ENCODE measurements around the gene CABP4. TPM values are rescaled to one million over a fixed set of nuclear protein-coding genes. Genes with fewer than 3 reads are reported as not detected.

The CABP4 gene
- total RNA-seq, 1 experiment from 2014 or later, result not detected

GRCh38 chr11:67500484-67500821 is 45.3 kb downstream of the CABP4 start:
- ATAC-seq (no peak), DNase-seq (ENCODE audit: low spot score) (no peak)
- Mint-ChIP-seq H3K9me3 (no peaks in the 10 kb centered on the region), H3K4me3 (no peak overlapping the region), H3K27ac (no peak overlapping the region), H3K36me3 (no peaks in the 10 kb centered on the region), H3K4me1 (peaks cover 5% of the 10 kb centered on the region), H3K27me3 (ENCODE audit: low read depth) (peaks cover 12% of the 10 kb centered on the region)
- ChIA-PET POLR2A (no interaction called here), CTCF (no interaction called here)
- TF ChIP-seq NR2C2 (CRISPR knock-in tag; IDR thresholded peaks at IDR 0.05) (no peak), IRF2 (CRISPR knock-in tag; IDR thresholded peaks at IDR 0.05; ENCODE audit: borderline replicate concordance, low read depth) (no peak), ZNF416 (CRISPR knock-in tag; IDR thresholded peaks at IDR 0.05) (no peak), ZNF121 (CRISPR knock-in tag; IDR thresholded peaks at IDR 0.05) (no peak)

GRCh38 chr11:67500831-67501715 is 45.9 kb downstream of the CABP4 start:
- ATAC-seq (no peak), DNase-seq (ENCODE audit: low spot score) (no peak)
- Mint-ChIP-seq H3K4me3 (no peak overlapping the region), H3K27me3 (ENCODE audit: low read depth) (peaks cover 12% of the 10 kb centered on the region), H3K27ac (no peak overlapping the region), H3K4me1 (peaks cover 9% of the 10 kb centered on the region), H3K9me3 (no peaks in the 10 kb centered on the region), H3K36me3 (no peaks in the 10 kb centered on the region)
- CTCF ChIA-PET, result no interaction called here
- TF ChIP-seq ATF6 (CRISPR knock-in tag; IDR thresholded peaks at IDR 0.05) (no peak), ARID4B (CRISPR knock-in tag; IDR thresholded peaks at IDR 0.05; ENCODE audit: borderline replicate concordance) (no peak), ZSCAN18 (CRISPR knock-in tag; IDR thresholded peaks at IDR 0.05) (no peak), TEAD1 (CRISPR knock-in tag; IDR thresholded peaks at IDR 0.05) (no peak), CTCF (IDR thresholded peaks at IDR 0.05) (no peak), ATF1 (CRISPR knock-in tag; IDR thresholded peaks at IDR 0.05) (no peak), CREM (CRISPR knock-in tag; IDR thresholded peaks at IDR 0.05) (no peak), HMGXB4 (CRISPR knock-in tag; IDR thresholded peaks at IDR 0.05) (no peak), ZNF219 (CRISPR knock-in tag; IDR thresholded peaks at IDR 0.05; ENCODE audit: borderline replicate concordance) (no peak), MLX (CRISPR knock-in tag; IDR thresholded peaks at IDR 0.05) (no peak)
- POLR2A ChIA-PET, result no interaction called here
